Measurements from ENCODE around the gene BACE1-AS.
"Not testable (repeated sequence)": the region's sequence is repeated elsewhere in the genome, so short reads cannot be mapped to it uniquely, and the experiment has no call there.

Gene BACE1-AS

GRCh38 chr11:117319214-117319840 is 28.2 kb downstream of the BACE1-AS start:
- TF ChIP-seq, protein P1, sequence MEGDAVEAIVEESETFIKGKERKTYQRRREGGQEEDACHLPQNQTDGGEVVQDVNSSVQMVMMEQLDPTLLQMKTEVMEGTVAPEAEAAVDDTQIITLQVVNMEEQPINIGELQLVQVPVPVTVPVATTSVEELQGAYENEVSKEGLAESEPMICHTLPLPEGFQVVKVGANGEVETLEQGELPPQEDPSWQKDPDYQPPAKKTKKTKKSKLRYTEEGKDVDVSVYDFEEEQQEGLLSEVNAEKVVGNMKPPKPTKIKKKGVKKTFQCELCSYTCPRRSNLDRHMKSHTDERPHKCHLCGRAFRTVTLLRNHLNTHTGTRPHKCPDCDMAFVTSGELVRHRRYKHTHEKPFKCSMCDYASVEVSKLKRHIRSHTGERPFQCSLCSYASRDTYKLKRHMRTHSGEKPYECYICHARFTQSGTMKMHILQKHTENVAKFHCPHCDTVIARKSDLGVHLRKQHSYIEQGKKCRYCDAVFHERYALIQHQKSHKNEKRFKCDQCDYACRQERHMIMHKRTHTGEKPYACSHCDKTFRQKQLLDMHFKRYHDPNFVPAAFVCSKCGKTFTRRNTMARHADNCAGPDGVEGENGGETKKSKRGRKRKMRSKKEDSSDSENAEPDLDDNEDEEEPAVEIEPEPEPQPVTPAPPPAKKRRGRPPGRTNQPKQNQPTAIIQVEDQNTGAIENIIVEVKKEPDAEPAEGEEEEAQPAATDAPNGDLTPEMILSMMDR (IDR thresholded peaks at IDR 0.05; ENCODE audit: insufficient read depth, low read depth, low read length, missing control alignments), result no peak
- no peak for DNase-seq (ENCODE audit: low read depth)

GRCh38 chr11:117327255-117327566 is 36.1 kb downstream of the BACE1-AS start:
- peak overlapping the region; percentile 89 for H3K4me3 ChIP-seq (ENCODE audit: low read depth, low read length)
- not testable (repeated sequence) for DNase-seq (ENCODE audit: low read depth)

More at GRCh38 chr11:117319214-117319840, 28.2 kb downstream of the BACE1-AS start:
- H3K4me3 ChIP-seq (ENCODE audit: low read depth, low read length), result no peak overlapping the region

- H3K4me3 ChIP-seq (ENCODE audit: low read depth, low read length), result peak within 1 kb of the TSS; percentile 89
- DNase-seq (ENCODE audit: low read depth), result peak; percentile 98
- TF ChIP-seq, protein P1 (IDR thresholded peaks at IDR 0.05; ENCODE audit: insufficient read depth, low read depth, low read length, missing control alignments), result no peak
Observed at GRCh38 chr11:117327567-117328374, 36.6 kb downstream of the BACE1-AS start, which contains the start of gene CEP164. CEP164 (plus strand) TSS chr11:117327854; CDS start chr11:117338587, 10,733 bp downstream.

DNA sequence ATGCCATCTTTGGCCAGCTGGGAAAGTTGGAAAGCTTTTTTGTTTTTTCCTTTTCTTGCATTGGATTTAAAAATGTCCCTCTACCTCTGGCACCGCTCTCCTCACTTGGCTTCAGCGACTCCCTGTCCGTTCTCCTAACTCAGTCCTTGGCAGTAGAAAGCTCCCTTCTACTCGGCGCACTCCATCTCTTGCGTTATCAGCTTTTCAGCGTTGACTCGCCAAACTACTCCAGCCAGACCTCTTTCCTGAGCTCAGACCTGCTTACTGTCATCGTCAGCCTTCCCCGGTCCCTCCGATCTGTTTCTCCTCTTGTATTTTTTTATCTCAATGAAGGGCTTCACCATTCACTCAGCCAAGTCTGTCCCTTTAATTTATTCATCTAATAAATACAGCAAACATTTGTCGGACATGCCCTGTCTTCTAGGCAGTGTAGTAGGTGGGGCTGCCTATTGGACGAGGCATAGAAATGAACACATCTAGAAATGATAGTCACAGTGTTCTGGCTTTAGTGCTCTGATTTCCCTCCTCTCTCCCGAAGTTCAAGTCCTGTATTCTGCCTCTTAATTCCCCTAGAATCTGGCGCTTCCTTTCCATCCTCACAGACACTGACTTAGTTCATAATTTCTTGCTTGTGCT is 37.3 kb downstream of the BACE1-AS start:
- TF ChIP-seq, protein P1 (IDR thresholded peaks at IDR 0.05; ENCODE audit: insufficient read depth, low read depth, low read length, missing control alignments), result no peak
- H3K4me3 ChIP-seq (ENCODE audit: low read depth, low read length), result peak overlapping the region; percentile 89
- peak; percentile 29 for DNase-seq (ENCODE audit: low read depth)

DNA sequence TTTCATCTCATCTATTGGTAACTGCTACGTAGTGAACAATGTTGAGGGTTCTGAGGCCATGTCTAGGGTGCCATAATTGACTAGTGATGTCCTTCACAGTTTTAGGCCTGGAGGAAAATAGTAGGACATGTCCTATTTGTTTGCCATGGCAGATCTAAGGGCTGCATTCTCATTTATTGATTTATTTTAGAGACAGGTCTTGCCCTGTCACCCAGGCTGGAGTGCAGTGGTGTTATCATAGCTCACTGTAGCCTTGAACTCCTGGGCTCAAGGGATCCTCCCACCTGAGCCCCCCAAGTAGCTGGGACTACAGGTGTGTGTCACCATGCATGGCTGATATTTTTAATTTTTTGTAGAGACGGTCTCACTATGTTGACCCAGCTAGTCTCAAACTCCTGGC is 41.7 kb downstream of the BACE1-AS start:
- DNase-seq (ENCODE audit: low read depth), result no peak
- H3K4me3 ChIP-seq (ENCODE audit: low read depth, low read length), result no peak overlapping the region
- TF ChIP-seq, protein P1 (IDR thresholded peaks at IDR 0.05; ENCODE audit: insufficient read depth, low read depth, low read length, missing control alignments), result no peak

- DNase-seq (ENCODE audit: low read depth), result no peak
- H3K4me3 ChIP-seq (ENCODE audit: low read depth, low read length), result no peak overlapping the region
- TF ChIP-seq, protein P1 (IDR thresholded peaks at IDR 0.05; ENCODE audit: insufficient read depth, low read depth, low read length, missing control alignments), result no peak
Observed at GRCh38 chr11:117333917-117334316, 42.8 kb downstream of the BACE1-AS start.

- TF ChIP-seq, protein P1 (IDR thresholded peaks at IDR 0.05; ENCODE audit: insufficient read depth, low read depth, low read length, missing control alignments), result no peak
- no peak overlapping the region for H3K4me3 ChIP-seq (ENCODE audit: low read depth, low read length)
- no peak for DNase-seq (ENCODE audit: low read depth)
Observed at GRCh38 chr11:117334896-117335295, 43.8 kb downstream of the BACE1-AS start.
